ENCODE measurements around the gene KLHL36.

- TF ChIP-seq, protein P1, sequence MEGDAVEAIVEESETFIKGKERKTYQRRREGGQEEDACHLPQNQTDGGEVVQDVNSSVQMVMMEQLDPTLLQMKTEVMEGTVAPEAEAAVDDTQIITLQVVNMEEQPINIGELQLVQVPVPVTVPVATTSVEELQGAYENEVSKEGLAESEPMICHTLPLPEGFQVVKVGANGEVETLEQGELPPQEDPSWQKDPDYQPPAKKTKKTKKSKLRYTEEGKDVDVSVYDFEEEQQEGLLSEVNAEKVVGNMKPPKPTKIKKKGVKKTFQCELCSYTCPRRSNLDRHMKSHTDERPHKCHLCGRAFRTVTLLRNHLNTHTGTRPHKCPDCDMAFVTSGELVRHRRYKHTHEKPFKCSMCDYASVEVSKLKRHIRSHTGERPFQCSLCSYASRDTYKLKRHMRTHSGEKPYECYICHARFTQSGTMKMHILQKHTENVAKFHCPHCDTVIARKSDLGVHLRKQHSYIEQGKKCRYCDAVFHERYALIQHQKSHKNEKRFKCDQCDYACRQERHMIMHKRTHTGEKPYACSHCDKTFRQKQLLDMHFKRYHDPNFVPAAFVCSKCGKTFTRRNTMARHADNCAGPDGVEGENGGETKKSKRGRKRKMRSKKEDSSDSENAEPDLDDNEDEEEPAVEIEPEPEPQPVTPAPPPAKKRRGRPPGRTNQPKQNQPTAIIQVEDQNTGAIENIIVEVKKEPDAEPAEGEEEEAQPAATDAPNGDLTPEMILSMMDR (conservative IDR thresholded peaks at IDR 0.05; ENCODE audit: low read depth, low read length), result no peak
- TF ChIP-seq EZH2 (IDR thresholded peaks at IDR 0.05; ENCODE audit: borderline replicate concordance, low read depth, low read length, poor library complexity, severe bottlenecking), result no peak
These were observed 15.3 kb downstream of the KLHL36 start for GRCh38 chr16:84663433-84664101.

Measured in A673 (cell line).